SU-DHL-6 (cell line): Measurements from ENCODE around the gene PDE4D.

Experiments used
- H2AFZ ChIP-seq: fragments of 200-600 bp; sonication (generic); 2 replicates; pipeline ENCODE4 v1.6.1; 2014; ENCODE audit warnings: low read depth, mild to moderate bottlenecking, moderate library complexity, mixed read lengths, antibody characterized with exemption, low read length; ENCODE audit not compliant: severe bottlenecking
- H3F3A ChIP-seq: fragments of 200-600 bp; shearing (Covaris generic); 2 replicates; pipeline ENCODE4 v1.6.0; 2016; ENCODE audit warnings: antibody characterized with exemption, mild to moderate bottlenecking; ENCODE audit not compliant: insufficient read depth
- H3K27ac ChIP-seq: fragments of 200-600 bp; sonication (generic); 2 replicates; pipeline ENCODE4 v1.5.1; 2016; ENCODE audit warnings: low read depth, mild to moderate bottlenecking, low read length, moderate library complexity, mixed read lengths
- H3K27me3 ChIP-seq: fragments of 200-600 bp; sonication (generic), shearing (Covaris generic); 2 replicates; pipeline ENCODE4 v1.6.0; 2014; ENCODE audit warnings: mild to moderate bottlenecking, low read length
- H3K36me3 ChIP-seq: fragments of 200-600 bp; sonication (generic); 2 replicates; pipeline ENCODE4 v1.6.1; 2014; ENCODE audit warnings: mild to moderate bottlenecking, low read length, mixed read lengths
- H3K4me2 ChIP-seq: fragments of 300-600, 200-600 bp; shearing (Covaris generic), sonication (generic); 2 replicates; pipeline ENCODE4 v1.6.0; 2014; ENCODE audit warnings: low read length, low read depth, mild to moderate bottlenecking; ENCODE audit not compliant: poor library complexity, severe bottlenecking
- H3K4me3 ChIP-seq: fragments of 200-600 bp; sonication (generic); 2 replicates; pipeline ENCODE4 v1.5.1; 2014; ENCODE audit warnings: antibody characterized with exemption, low read length, mild to moderate bottlenecking, mixed read lengths; ENCODE audit not compliant: insufficient read depth, poor library complexity, severe bottlenecking
- H3K79me2 ChIP-seq: fragments of 200-600 bp; sonication (generic); 2 replicates; pipeline ENCODE4 v1.6.1; 2014; ENCODE audit warnings: mild to moderate bottlenecking, low read length, moderate library complexity; ENCODE audit not compliant: insufficient read depth
- H3K9ac ChIP-seq: fragments of 200-600 bp; sonication (generic); 2 replicates; pipeline ENCODE4 v1.7.0; 2014; ENCODE audit warnings: mild to moderate bottlenecking, low read length
- H3K9me2 ChIP-seq: fragments of 200-600 bp; sonication (generic); replicated peaks from 2 replicates; pipeline ENCODE4 v1.6.1; 2014; ENCODE audit warnings: low read length; ENCODE audit not compliant: insufficient read depth
- H3K9me3 ChIP-seq: fragments of 200-600 bp; sonication (generic); 2 replicates; pipeline ENCODE4 v1.6.1; 2014; ENCODE audit warnings: low read length, mixed read lengths; ENCODE audit not compliant: insufficient read depth
- H4K20me1 ChIP-seq: fragments of 200-600 bp; sonication (generic); 2 replicates; pipeline ENCODE4 v1.6.1; 2014; ENCODE audit warnings: low read depth, mild to moderate bottlenecking, antibody characterized with exemption, low read length, moderate library complexity, mixed read lengths
- EZH2phosphoT487 ChIP-seq: fragments of 200-600 bp; sonication (generic), shearing (Covaris generic); conservative IDR thresholded peaks from 2 replicates; pipeline ENCODE4 v1.6.1; 2018; ENCODE audit warnings: mild to moderate bottlenecking, antibody characterized with exemption, low read length, moderate library complexity, mixed read lengths
- TF ChIP-seq, protein P1 (sequence below): fragments of 200-600 bp; sonication (generic); IDR thresholded peaks from one replicate; pipeline ENCODE4 v1.5.1; 2017; ENCODE audit warnings: antibody characterized with exemption, mild to moderate bottlenecking, low read length, moderate library complexity; ENCODE audit not compliant: insufficient read depth, poor library complexity, severe bottlenecking

The PDE4D gene

DNA sequence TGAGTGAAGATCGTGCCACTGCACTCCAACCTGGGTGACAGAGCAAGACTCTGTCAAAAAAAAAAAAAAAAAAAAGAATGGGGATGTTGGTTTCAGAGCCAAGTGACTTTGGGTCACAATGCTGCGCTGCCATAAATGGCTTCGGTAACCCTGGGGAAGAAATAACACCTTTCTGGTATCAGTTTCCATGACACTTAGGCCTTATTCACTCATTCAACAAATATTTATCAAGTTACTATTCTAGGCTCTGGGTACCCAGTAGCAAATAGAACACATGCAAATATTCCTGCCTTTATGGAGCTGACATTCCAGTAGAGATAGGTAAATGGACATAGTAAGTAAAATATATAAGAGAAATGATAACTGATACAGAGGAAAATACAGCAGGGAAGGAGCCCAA is 454.2 kb downstream of the PDE4D start:
- H3K9ac ChIP-seq, result no peak overlapping the region
- H3K36me3 ChIP-seq, result no peaks in the 10 kb centered on the region
- H3K79me2 ChIP-seq, result no peaks in the 10 kb centered on the region
- H3K9me3 ChIP-seq, result no peaks in the 10 kb centered on the region
- TF ChIP-seq, protein P1, sequence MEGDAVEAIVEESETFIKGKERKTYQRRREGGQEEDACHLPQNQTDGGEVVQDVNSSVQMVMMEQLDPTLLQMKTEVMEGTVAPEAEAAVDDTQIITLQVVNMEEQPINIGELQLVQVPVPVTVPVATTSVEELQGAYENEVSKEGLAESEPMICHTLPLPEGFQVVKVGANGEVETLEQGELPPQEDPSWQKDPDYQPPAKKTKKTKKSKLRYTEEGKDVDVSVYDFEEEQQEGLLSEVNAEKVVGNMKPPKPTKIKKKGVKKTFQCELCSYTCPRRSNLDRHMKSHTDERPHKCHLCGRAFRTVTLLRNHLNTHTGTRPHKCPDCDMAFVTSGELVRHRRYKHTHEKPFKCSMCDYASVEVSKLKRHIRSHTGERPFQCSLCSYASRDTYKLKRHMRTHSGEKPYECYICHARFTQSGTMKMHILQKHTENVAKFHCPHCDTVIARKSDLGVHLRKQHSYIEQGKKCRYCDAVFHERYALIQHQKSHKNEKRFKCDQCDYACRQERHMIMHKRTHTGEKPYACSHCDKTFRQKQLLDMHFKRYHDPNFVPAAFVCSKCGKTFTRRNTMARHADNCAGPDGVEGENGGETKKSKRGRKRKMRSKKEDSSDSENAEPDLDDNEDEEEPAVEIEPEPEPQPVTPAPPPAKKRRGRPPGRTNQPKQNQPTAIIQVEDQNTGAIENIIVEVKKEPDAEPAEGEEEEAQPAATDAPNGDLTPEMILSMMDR, result no peak
- no peak for TF ChIP-seq EZH2phosphoT487
- H3K4me2 ChIP-seq, result no peak overlapping the region
- H3F3A ChIP-seq, result no peaks in the 10 kb centered on the region
- H3K9me2 ChIP-seq, result no peaks in the 10 kb centered on the region
- no peak overlapping the region for H2AFZ ChIP-seq
- H4K20me1 ChIP-seq, result no peaks in the 10 kb centered on the region
- H3K27me3 ChIP-seq, result no peaks in the 10 kb centered on the region
- no peak overlapping the region for H3K4me3 ChIP-seq
- no peak overlapping the region for H3K27ac ChIP-seq

DNA sequence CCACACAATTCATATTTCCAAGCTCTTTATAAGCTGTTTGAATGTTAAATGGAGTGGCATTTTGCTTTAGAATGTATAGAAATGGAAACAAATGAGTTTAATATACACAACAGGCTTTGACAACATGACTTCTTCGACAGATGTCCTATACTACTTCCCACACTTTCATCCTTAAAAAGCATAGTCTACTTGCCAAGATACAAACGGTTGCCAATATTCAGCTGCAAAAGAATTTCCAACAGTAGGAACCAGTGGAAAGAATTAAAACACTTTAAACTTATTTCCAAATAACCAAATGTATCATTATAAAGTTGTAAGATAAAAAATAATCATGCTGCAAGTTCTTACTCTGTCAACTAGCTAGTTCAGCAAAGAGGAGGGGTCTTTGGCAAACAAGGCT is 456.4 kb downstream of the PDE4D start:
- H3K9me3 ChIP-seq, result no peaks in the 10 kb centered on the region
- no peak overlapping the region for H3K4me2 ChIP-seq
- no peaks in the 10 kb centered on the region for H3K9me2 ChIP-seq
- no peaks in the 10 kb centered on the region for H3K79me2 ChIP-seq
- H3K9ac ChIP-seq, result no peak overlapping the region
- H2AFZ ChIP-seq, result no peak overlapping the region
- H3K36me3 ChIP-seq, result no peaks in the 10 kb centered on the region
- H3K27ac ChIP-seq, result no peak overlapping the region
- H3K27me3 ChIP-seq, result no peaks in the 10 kb centered on the region
- H4K20me1 ChIP-seq, result no peaks in the 10 kb centered on the region
- H3F3A ChIP-seq, result no peaks in the 10 kb centered on the region
- H3K4me3 ChIP-seq, result no peak overlapping the region
- TF ChIP-seq, protein P1, result no peak
- no peak for TF ChIP-seq EZH2phosphoT487

DNA sequence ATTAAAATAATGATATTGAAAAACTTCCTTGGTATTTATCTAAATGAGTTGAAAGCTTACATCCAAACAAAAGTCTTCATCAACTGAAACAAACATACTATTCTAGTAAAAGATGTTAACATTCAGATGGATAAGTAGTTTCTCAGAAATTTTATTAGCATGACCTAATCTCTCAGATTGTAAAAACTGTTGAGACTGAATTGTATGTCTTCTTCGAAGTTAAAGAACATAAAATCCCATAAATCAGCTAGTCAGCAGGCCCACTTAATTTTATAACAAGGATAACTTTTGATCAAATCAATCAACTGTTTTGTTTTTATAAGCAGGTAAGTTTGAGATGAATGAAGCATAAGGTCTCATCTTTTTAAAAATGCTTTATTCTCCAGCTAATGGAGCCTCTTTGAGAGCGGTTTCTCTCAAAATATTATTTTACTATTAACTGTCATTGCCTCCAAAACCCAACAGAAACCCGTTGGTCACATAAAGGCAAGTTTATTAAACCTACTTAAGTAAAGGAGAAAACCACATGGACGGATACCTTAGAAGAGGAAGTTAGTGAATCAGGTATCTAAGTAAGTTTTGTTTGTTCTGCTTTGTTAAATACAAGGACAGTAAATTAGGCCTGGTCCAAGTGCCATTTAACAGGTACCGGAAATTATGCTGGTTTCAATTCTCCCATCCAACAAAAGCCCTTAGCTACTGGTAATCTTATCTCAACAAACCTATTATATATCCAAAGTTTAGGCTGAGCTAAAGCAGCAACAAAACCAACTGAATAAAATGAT is 457.0 kb downstream of the PDE4D start:
- Histone ChIP-seq H3K79me2 (no peaks in the 10 kb centered on the region), H3K4me2 (no peak overlapping the region), H3K9me2 (no peaks in the 10 kb centered on the region), H3F3A (no peaks in the 10 kb centered on the region), H4K20me1 (no peaks in the 10 kb centered on the region), H3K4me3 (no peak overlapping the region), H2AFZ (no peak overlapping the region), H3K9me3 (no peaks in the 10 kb centered on the region), H3K36me3 (no peaks in the 10 kb centered on the region), H3K27me3 (no peaks in the 10 kb centered on the region), H3K27ac (no peak overlapping the region), H3K9ac (no peak overlapping the region)
- TF ChIP-seq, protein P1, result no peak
- no peak for TF ChIP-seq EZH2phosphoT487
